Pancreas (tissue), 10 donors: Measurements from ENCODE around the gene SUFU. TPM values are rescaled to one million over a fixed set of nuclear protein-coding genes. Genes with fewer than 3 reads are reported as not detected.

Source experiments
- ATAC-seq, 4 donors: fragments of 200-7000 bp; cut with Tn5 transposase; one replicate each; pipeline versions ENCODE4 v1.8.0 to v1.9.1; 2020; ENCODE audit warnings: mild to moderate bottlenecking in 4 of 4, moderate library complexity in 4 of 4
- DNase-seq, 6 donors: peaks; one replicate each; pipeline ENCODE4 v3.0.0-alpha.2; 2020
- FAIRE-seq: peaks from 2 replicates; lab custom pipeline; 2012; peaks lifted over from hg19 to GRCh38; lab: Jason Lieb, UNC
- H3K27ac ChIP-seq, 4 donors: fragments of 200-600 bp; sonication (generic); 1 replicate in 3 of 4; 2 replicates in 1 of 4; pipeline versions ENCODE4 v1.5.0 to v1.8.0; 2020
- H3K27me3 ChIP-seq, 4 donors: fragments of 200-600 bp; one replicate each; pipeline ENCODE4 v1.8.0; 2021
- H3K36me3 ChIP-seq, 3 donors: fragments of 200-600 bp; sonication (generic) in 1 of 3; one replicate each; pipeline versions ENCODE4 v1.5.0 to v1.8.0; 2020 to 2021
- H3K4me1 ChIP-seq, 3 donors: fragments of 200-600 bp; one replicate each; pipeline ENCODE4 v1.8.0; 2021
- H3K4me3 ChIP-seq, 4 donors: fragments of 200-600 bp; sonication (generic) in 2 of 4; one replicate each; pipeline versions ENCODE4 v1.5.0 to v1.8.0; 2020 to 2021
- H3K9me3 ChIP-seq, 4 donors: fragments of 200-600 bp; one replicate each; pipeline ENCODE4 v1.8.0; 2021
- CTCF ChIP-seq, 4 donors: fragments of 200-600 bp; sonication (generic) in 3 of 4; IDR thresholded peaks; one replicate each; pipeline versions ENCODE4 v1.5.0 to v1.8.0; 2021; ENCODE audit warnings: antibody characterized with exemption in 4 of 4
- WGBS, 2 donors: extraction: QIAGEN DNeasy Blood & Tissue Kit; methylation state at CpG; one replicate each; pipeline ENCODE4 v1.1.7; 2013; 5-methylcytosine and 5-hydroxymethylcytosine counted together
- intact Hi-C, 3 donors: fragments of 100-400 bp; cut with DNase I; formaldehyde crosslinking; loops; one replicate each; pipeline versions ENCODE4 v1.11.1 to v1.14.2; 2022
- polyA plus RNA-seq, 2 donors: library from polyadenylated mRNA; stranded (reverse); fragments of 200-250 nt; gene quantifications; one replicate each; pipeline ENCODE4 v1.2.3, GENCODE V29; 2013
- total RNA-seq, 6 donors: library from RNA; stranded (reverse); fragmentation: NEBNext Ultra II Directional in 4 of 6; extraction: Animal tissue kit (Norgen Biotek cat#: 25700) in 4 of 6; gene quantifications; one replicate each; pipeline versions ENCODE4 v1.2.1 to v1.2.4, GENCODE V29; 2021 to 2023
- donor health status: healthy with polysubstance abuse.
- donor health status: DM: no; HTN: no; CAD: no; lungs with moderate emphysema.
- donor health status: DM: no; HTN: no; CAD: no.
- donor health status: control.
- donor health status: control.
- donor health status: Bipolar disorder and iron deficiency.
- donor health status: DM: yes; HTN: yes; CAD: no.
- donor health status: DM: no; HTN: no; CAD: no.
- donor health status: DM: no; HTN: no; CAD: no.
- donor health status: DM: yes; HTN: yes; CAD: no.

The SUFU gene
- total and polyA plus RNA-seq, 8 donors, result 1.9 to 7.8 (median 2.9) TPM

- peaks cover 0 to 8% (median 3%) of the 10 kb centered on the region in 3 donors for H3K36me3 ChIP-seq
- peak overlapping the region in 3 of 4 donors; percentile 6 to 89 (median 65) for H3K4me3 ChIP-seq
- H3K27ac ChIP-seq, result peak overlapping the region; percentile 40 to 72 (median 52)
- ATAC-seq (no peak), FAIRE-seq (no peak), DNase-seq (peak in 2 of 6 donors; percentile 68 to 78)
- H3K9me3 ChIP-seq, result no peaks in the 10 kb centered on the region
- no peaks in the 10 kb centered on the region for H3K27me3 ChIP-seq
- no peak for TF ChIP-seq CTCF (IDR thresholded peaks at IDR 0.05)
- peaks cover 24 to 50% (median 40%) of the 10 kb centered on the region in 3 donors for H3K4me1 ChIP-seq
- 21 to 23% methylated on average over 25 of the region's 25 CpGs for WGBS, 2 donors
- intact Hi-C loops, result no loop called here
These were observed 145.4 kb downstream of the SUFU start for GRCh38 chr10:102648889-102649796.

- Histone ChIP-seq H3K4me1 (peaks cover 33 to 58% (median 48%) of the 10 kb centered on the region in 3 donors), H3K9me3 (no peaks in the 10 kb centered on the region), H3K4me3 (peak overlapping the region in 2 of 4 donors; percentile 65 to 89), H3K27ac (peak overlapping the region; percentile 40 to 72 (median 52)), H3K36me3 (peaks cover 0 to 16% (median 3%) of the 10 kb centered on the region in 3 donors), H3K27me3 (no peaks in the 10 kb centered on the region)
- DNase-seq, result peak in 1 of 6 donors; percentile 74
- no peak for TF ChIP-seq CTCF (IDR thresholded peaks at IDR 0.05)
- no peak for FAIRE-seq
- no peak for ATAC-seq
- WGBS, 2 donors, result 60 to 65% methylated on average over 11 to 12 of the region's 12 CpGs
- intact Hi-C loops, result no loop called here
These were observed 146.3 kb downstream of the SUFU start for GRCh38 chr10:102649797-102650654.

GRCh38 chr10:102650655-102651454 lies 147.1 kb downstream of the SUFU start:
- Histone ChIP-seq H3K27ac (peak overlapping the region in 3 of 4 donors; percentile 40 to 72 (median 55)), H3K9me3 (no peaks in the 10 kb centered on the region), H3K4me1 (peaks cover 36 to 59% (median 51%) of the 10 kb centered on the region in 3 donors), H3K36me3 (peaks cover 0 to 24% (median 11%) of the 10 kb centered on the region in 3 donors), H3K27me3 (no peaks in the 10 kb centered on the region), H3K4me3 (no peak overlapping the region)
- FAIRE-seq (no peak), DNase-seq (peak in 1 of 6 donors; percentile 44), ATAC-seq (no peak)
- TF ChIP-seq CTCF (IDR thresholded peaks at IDR 0.05), result no peak
- 51 to 70% methylated on average over 11 of the region's 11 CpGs for WGBS, 2 donors
- intact Hi-C loops, result no loop called here

GRCh38 chr10:102651455-102652169 lies 147.8 kb downstream of the SUFU start:
- no peak overlapping the region for H3K4me3 ChIP-seq
- intact Hi-C loops, result no loop called here

More at GRCh38 chr10:102651455-102652169, 147.8 kb downstream of the SUFU start:
- TF ChIP-seq CTCF (IDR thresholded peaks at IDR 0.05), result no peak
- Histone ChIP-seq H3K27me3 (no peaks in the 10 kb centered on the region), H3K4me1 (peaks cover 36 to 59% (median 51%) of the 10 kb centered on the region in 3 donors), H3K27ac (peak overlapping the region in 2 of 4 donors; percentile 55 to 72), H3K36me3 (peaks cover 0 to 32% (median 19%) of the 10 kb centered on the region in 3 donors), H3K9me3 (no peaks in the 10 kb centered on the region)
- DNase-seq (no peak), ATAC-seq (no peak), FAIRE-seq (no peak)
- 82 to 92% methylated on average over 11 of the region's 11 CpGs for WGBS, 2 donors
